Thymus (tissue), 11 donors: ENCODE results near the gene XPNPEP2. TPM values are rescaled to one million over a fixed set of nuclear protein-coding genes. Genes with fewer than 3 reads are reported as not detected.

Experiments used
- DNase-seq, 9 donors: peaks; one replicate each; pipeline ENCODE4 v3.0.0-alpha.2; 2013; ENCODE audit warnings: low spot score in 9 of 9, low read depth in 6 of 9, missing footprints in 1 of 9
- H3K27ac ChIP-seq, 2 donors: one replicate each; pipeline ENCODE4 v1.5.1; 2013; ENCODE audit warnings: control low read depth in 1 of 2, low read depth in 1 of 2, low read length in 1 of 2, mild to moderate bottlenecking in 1 of 2, moderate library complexity in 1 of 2
- H3K27me3 ChIP-seq, 2 donors: one replicate each; pipeline ENCODE4 v1.5.1; 2013; ENCODE audit warnings: low read length in 1 of 2; ENCODE audit not compliant: control insufficient read depth in 2 of 2, insufficient read depth in 1 of 2
- H3K36me3 ChIP-seq, 2 donors: one replicate each; pipeline ENCODE4 v1.5.1; 2013; ENCODE audit warnings: low read length in 1 of 2, mild to moderate bottlenecking in 1 of 2, moderate library complexity in 1 of 2; ENCODE audit not compliant: control insufficient read depth in 2 of 2, insufficient read depth in 2 of 2
- H3K4me1 ChIP-seq, 2 donors: one replicate each; pipeline ENCODE4 v1.5.1; 2013; ENCODE audit warnings: low read length in 2 of 2; ENCODE audit not compliant: control insufficient read depth in 2 of 2, insufficient read depth in 2 of 2
- H3K4me3 ChIP-seq, 2 donors: one replicate each; pipeline ENCODE4 v1.5.1; 2013; ENCODE audit warnings: low read length in 2 of 2, control low read depth in 1 of 2, mild to moderate bottlenecking in 1 of 2
- H3K9me3 ChIP-seq, 2 donors: one replicate each; pipeline ENCODE4 v1.5.1; 2013; ENCODE audit warnings: low read length in 1 of 2, mild to moderate bottlenecking in 1 of 2; ENCODE audit not compliant: control insufficient read depth in 2 of 2, insufficient read depth in 1 of 2
- WGBS: extraction: QIAGEN DNeasy Blood & Tissue Kit; methylation state at CpG from one replicate; pipeline ENCODE4 v1.1.7; 2013; 5-methylcytosine and 5-hydroxymethylcytosine counted together
- polyA plus RNA-seq: library from polyadenylated mRNA; stranded (reverse); fragments of 200-250 nt; gene quantifications from one replicate; pipeline ENCODE4 v1.2.3, GENCODE V29; 2013
- total RNA-seq: library from RNA; stranded (reverse); fragments of 120-200 nt; gene quantifications from one replicate; pipeline ENCODE4 v1.2.4, GENCODE V29; 2013
- donor health status: healthy.

Gene XPNPEP2
- total and polyA plus RNA-seq, 2 donors: 0.62 to 0.90 TPM

DNA sequence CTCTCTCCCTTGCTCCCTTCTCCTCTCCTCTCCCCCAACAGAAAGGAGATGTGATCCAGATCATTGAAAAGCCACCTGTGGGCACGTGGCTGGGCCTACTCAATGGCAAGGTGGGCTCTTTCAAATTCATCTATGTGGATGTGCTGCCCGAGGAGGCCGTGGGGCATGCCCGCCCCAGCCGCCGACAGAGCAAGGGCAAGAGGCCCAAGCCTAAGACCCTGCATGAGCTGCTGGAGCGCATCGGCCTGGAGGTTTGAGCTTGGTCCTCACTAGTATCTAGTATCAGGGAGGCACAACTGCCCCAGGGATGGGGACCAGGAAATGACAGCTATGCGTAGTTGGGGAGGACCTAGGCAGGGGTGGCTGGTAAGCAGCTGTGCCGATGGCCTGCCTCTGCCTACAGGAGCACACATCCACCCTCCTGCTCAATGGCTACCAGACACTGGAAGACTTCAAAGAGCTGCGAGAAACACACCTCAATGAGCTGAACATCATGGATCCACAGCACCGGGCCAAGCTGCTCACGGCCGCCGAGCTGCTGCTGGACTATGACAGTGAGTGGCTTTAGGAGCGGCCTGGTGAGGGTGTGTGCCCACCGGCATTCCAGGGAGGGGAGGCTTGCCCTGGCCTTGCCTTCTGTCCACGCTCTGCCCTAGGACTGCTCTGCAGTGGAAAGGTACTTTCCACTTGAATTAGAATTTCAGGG is 54.0 kb downstream of the XPNPEP2 start:
- no peaks in the 10 kb centered on the region for H3K27me3 ChIP-seq
- no peak for DNase-seq
- no peak overlapping the region for H3K27ac ChIP-seq
- H3K4me1 ChIP-seq: peaks cover 0 to 3% of the 10 kb centered on the region in 2 donors
- no peak overlapping the region for H3K4me3 ChIP-seq
- H3K9me3 ChIP-seq: no peaks in the 10 kb centered on the region
- WGBS: 96% methylated on average over 18 of the region's 18 CpGs
- peaks cover 79 to 91% of the 10 kb centered on the region in 2 donors for H3K36me3 ChIP-seq

DNA sequence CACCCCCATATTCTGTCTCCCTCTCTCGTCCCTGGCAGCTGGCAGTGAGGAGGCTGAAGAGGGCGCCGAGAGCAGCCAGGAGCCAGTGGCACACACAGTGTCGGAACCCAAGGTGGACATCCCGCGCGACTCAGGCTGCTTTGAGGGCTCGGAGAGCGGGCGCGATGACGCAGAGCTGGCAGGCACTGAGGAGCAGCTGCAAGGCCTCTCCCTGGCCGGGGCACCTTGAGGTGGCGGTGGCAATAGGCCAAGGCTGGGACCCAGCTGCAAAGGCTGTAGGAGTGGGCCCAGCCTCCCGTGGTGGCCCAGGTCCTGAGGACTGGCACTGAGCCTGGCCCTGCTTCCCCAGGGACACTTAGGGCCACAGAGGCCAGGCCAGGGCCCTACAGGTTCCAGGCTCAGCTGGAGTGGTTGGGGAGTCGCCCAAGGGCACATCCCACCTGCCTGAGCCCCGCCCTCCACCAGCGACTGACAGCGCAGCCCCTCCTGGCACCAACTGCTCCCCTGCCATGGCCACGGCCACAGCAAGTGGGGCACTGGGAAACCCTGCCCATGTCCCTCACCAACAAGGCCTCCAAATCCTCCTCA is 54.9 kb downstream of the XPNPEP2 start:
- H3K4me3 ChIP-seq: no peak overlapping the region
- H3K27ac ChIP-seq: no peak overlapping the region
- H3K4me1 ChIP-seq: peaks cover 0 to 6% of the 10 kb centered on the region in 2 donors
- DNase-seq: no peak
- H3K9me3 ChIP-seq: no peaks in the 10 kb centered on the region
- WGBS: 97% methylated on average over 20 of the region's 20 CpGs
- H3K27me3 ChIP-seq: no peaks in the 10 kb centered on the region
- peaks cover 72 to 90% of the 10 kb centered on the region in 2 donors for H3K36me3 ChIP-seq

GRCh38 chrX:129795584-129795983 is 56.8 kb downstream of the XPNPEP2 start:
- no peak overlapping the region for H3K27ac ChIP-seq
- peaks cover 59 to 74% of the 10 kb centered on the region in 2 donors for H3K36me3 ChIP-seq
- whole genome bisulfite sequencing: 90% methylated on average over 1 of the region's 1 CpG

GRCh38 chrX:129797251-129797906 is 58.6 kb downstream of the XPNPEP2 start:
- H3K36me3 ChIP-seq: peaks cover 41 to 56% of the 10 kb centered on the region in 2 donors
- no peaks in the 10 kb centered on the region for H3K27me3 ChIP-seq
- 98% methylated on average over 4 of the region's 4 CpGs for WGBS
- H3K4me3 ChIP-seq: no peak overlapping the region
- H3K9me3 ChIP-seq: no peaks in the 10 kb centered on the region
- no peak for DNase-seq
- peak overlapping the region in 1 of 2 donors; percentile 42 for H3K27ac ChIP-seq
- peaks cover 0 to 6% of the 10 kb centered on the region in 2 donors for H3K4me1 ChIP-seq

More at GRCh38 chrX:129795584-129795983, 56.8 kb downstream of the XPNPEP2 start:
- Histone ChIP-seq H3K27me3 (no peaks in the 10 kb centered on the region), H3K4me3 (no peak overlapping the region), H3K9me3 (no peaks in the 10 kb centered on the region), H3K4me1 (peaks cover 0 to 6% of the 10 kb centered on the region in 2 donors)
- DNase-seq: peak in 1 of 9 donors; percentile 13

DNA sequence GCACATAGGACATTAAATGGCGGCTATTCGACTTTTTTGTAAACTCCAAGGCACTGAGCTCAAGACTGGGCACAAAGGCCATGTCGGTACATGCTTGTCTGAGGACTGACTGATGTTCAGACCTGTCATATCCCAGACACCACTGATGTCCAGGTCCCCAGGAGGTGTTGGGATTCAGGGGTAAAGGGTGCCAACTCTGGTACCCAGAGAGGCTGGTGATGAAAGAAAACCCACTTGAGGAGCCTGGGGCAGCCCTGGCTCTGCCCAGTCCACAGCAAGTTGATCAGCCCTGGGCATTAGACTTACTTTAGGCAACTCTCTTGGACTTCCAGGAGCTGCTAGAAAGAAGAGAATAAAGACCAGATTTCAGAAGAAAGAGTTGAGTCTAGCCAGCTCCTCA is 59.7 kb downstream of the XPNPEP2 start:
- Histone ChIP-seq H3K4me1 (peaks cover 0 to 3% of the 10 kb centered on the region in 2 donors), H3K4me3 (no peak overlapping the region), H3K27ac (peak overlapping the region in 1 of 2 donors; percentile 42)

DNA sequence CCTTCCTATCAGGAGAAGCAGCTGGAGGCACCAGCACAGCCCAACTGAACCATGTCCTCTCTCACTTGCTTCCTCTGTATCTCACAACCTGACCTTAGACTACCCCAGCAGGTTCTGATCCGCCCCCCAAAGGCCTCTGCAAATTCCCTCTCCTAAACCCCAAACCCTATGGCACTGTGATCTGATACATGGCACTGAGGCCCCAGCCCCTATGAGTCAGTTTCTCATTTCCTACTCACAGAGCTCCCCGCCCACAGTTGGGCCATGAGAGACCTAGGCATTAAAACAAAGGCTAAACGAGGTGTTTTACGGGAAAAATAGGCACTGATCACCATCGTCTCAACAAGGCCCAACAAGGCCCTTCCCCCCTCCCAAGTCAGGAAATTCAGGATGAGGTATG is 60.1 kb downstream of the XPNPEP2 start:
- Histone ChIP-seq H3K27me3 (no peaks in the 10 kb centered on the region), H3K4me1 (peaks cover 0 to 3% of the 10 kb centered on the region in 2 donors), H3K27ac (peak overlapping the region in 1 of 2 donors; percentile 42), H3K9me3 (no peaks in the 10 kb centered on the region), H3K36me3 (peaks cover 26 to 41% of the 10 kb centered on the region in 2 donors), H3K4me3 (no peak overlapping the region)
- DNase-seq: no peak
- WGBS: 94% methylated on average over 5 of the region's 5 CpGs

More for the DNA sequence above, 59.7 kb downstream of the XPNPEP2 start:
- Histone ChIP-seq H3K36me3 (peaks cover 30 to 45% of the 10 kb centered on the region in 2 donors), H3K27me3 (no peaks in the 10 kb centered on the region), H3K9me3 (no peaks in the 10 kb centered on the region)
- no peak for DNase-seq
- WGBS: 96% methylated on average over 3 of the region's 3 CpGs

DNA sequence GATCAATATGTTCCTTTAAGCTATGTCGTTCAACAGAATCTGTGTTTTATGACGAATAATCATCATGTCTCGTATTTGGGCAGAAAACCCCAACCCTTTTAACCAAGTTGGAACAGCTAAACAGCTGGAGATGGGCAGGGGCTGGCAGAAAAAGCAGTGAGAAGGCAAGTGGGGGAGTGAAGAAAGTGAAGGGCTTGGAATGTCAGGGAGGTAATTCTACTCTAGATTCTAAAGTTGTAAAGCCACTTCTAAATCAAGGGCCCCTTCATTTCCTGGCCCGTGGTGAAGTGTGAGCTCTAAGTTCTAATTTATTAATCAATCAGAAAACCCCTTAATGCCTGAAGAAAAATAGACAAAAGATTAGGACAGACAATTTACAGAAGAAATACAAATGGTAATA is 61.4 kb downstream of the XPNPEP2 start:
- no peak overlapping the region for H3K4me3 ChIP-seq
- H3K27ac ChIP-seq: no peak overlapping the region
- peaks cover 13 to 33% of the 10 kb centered on the region in 2 donors for H3K36me3 ChIP-seq
- no peaks in the 10 kb centered on the region for H3K27me3 ChIP-seq
- 85% methylated on average over 4 of the region's 4 CpGs for WGBS
- DNase-seq: no peak
- H3K9me3 ChIP-seq: no peaks in the 10 kb centered on the region
- H3K4me1 ChIP-seq: peaks cover 0 to 3% of the 10 kb centered on the region in 2 donors

- 90% methylated on average over 1 of the region's 1 CpG for WGBS
- Histone ChIP-seq H3K36me3 (peaks cover under 1 to 15% of the 10 kb centered on the region in 2 donors), H3K4me3 (no peak overlapping the region)
Observed at GRCh38 chrX:129802863-129803262, 64.1 kb downstream of the XPNPEP2 start.

GRCh38 chrX:129804806-129805205 is 66.0 kb downstream of the XPNPEP2 start:
- WGBS: 60% methylated on average over 4 of the region's 4 CpGs
- H3K36me3 ChIP-seq: peaks cover 0 to 8% of the 10 kb centered on the region in 2 donors
- H3K4me1 ChIP-seq: no peaks in the 10 kb centered on the region
- no peak overlapping the region for H3K4me3 ChIP-seq
- no peak overlapping the region for H3K27ac ChIP-seq
- no peaks in the 10 kb centered on the region for H3K9me3 ChIP-seq
- no peak for DNase-seq
- no peaks in the 10 kb centered on the region for H3K27me3 ChIP-seq

More at GRCh38 chrX:129802863-129803262, 64.1 kb downstream of the XPNPEP2 start:
- Histone ChIP-seq H3K27ac (no peak overlapping the region), H3K27me3 (no peaks in the 10 kb centered on the region), H3K9me3 (no peaks in the 10 kb centered on the region), H3K4me1 (peaks cover 0 to 3% of the 10 kb centered on the region in 2 donors)
- DNase-seq: no peak
